Measurements from ENCODE around the gene ADGRG6. TPM values are rescaled to one million over a fixed set of nuclear protein-coding genes. Genes with fewer than 3 reads are reported as not detected.

ADGRG6 gene
- total and polyA plus RNA-seq, 2 of the 8 experiments (the other 6 are each of a cell fraction or from before 2014, with no cell fraction given): 1.1 to 6.2 TPM

- no peaks in the 10 kb centered on the region for H3K27me3 ChIP-seq (replicated peaks in 1 of 4; ENCODE audit: control insufficient read depth in 3 of 4, extremely low read depth in 1 of 4, insufficient read depth in 3 of 4, low read length in 3 of 4)
- no peak overlapping the region for H3K4ac ChIP-seq (replicated peaks; ENCODE audit: insufficient read length, low read depth, low read length)
- WGBS, 2 experiments (ENCODE audit: extremely low coverage in 1 of 2, insufficient coverage in 1 of 2, insufficient read length in 1 of 2, insufficient replicate concordance in 2 of 2, low coverage in 1 of 2, low lambda C conversion rate in 2 of 2, missing lambda C conversion rate in 1 of 2): 85% methylated on average over 6 of the region's 6 CpGs; no CpG with 5 or more reads in 1 of the 2 experiments
- no peak overlapping the region for H3K18ac ChIP-seq (ENCODE audit: extremely low read depth, low read length)
- no peak overlapping the region for H2BK20ac ChIP-seq (ENCODE audit: low read length)
- H3K14ac ChIP-seq (ENCODE audit: insufficient read length): no peak overlapping the region
- H2BK15ac ChIP-seq (ENCODE audit: low read length): no peak overlapping the region
- FAIRE-seq (no peak), DNase-seq (ENCODE audit: low read depth in 1 of 2, low spot score in 2 of 2) (no peak)
- H2AK5ac ChIP-seq (ENCODE audit: low read depth, low read length): no peak overlapping the region
- H3K4me3 ChIP-seq (ENCODE audit: extremely low read depth in 1 of 4, insufficient read depth in 2 of 4, low read depth in 3 of 4, low read length in 4 of 4): no peak overlapping the region
- H2BK5ac ChIP-seq (ENCODE audit: low read depth, low read length): no peak overlapping the region
- H2BK120ac ChIP-seq (replicated peaks; ENCODE audit: low read depth, low read length): no peak overlapping the region
- ChIA-PET POLR2A (ENCODE audit: partially characterized antibody) (no interaction called here), CTCF (ENCODE audit: partially characterized antibody) (no interaction called here)
- H3K79me2 ChIP-seq (ENCODE audit: control insufficient read depth in 1 of 2, insufficient read depth in 2 of 2, low read length in 2 of 2): no peaks in the 10 kb centered on the region
- H3K4me1 ChIP-seq (replicated peaks in 1 of 4; ENCODE audit: control insufficient read depth in 3 of 4, insufficient read depth in 4 of 4, low read length in 3 of 4): no peaks in the 10 kb centered on the region
- H2BK12ac ChIP-seq (ENCODE audit: low read depth, low read length): no peak overlapping the region
- no peak overlapping the region for H3K56ac ChIP-seq (replicated peaks; ENCODE audit: insufficient read length, low read depth, low read length)
- no peak overlapping the region for H4K91ac ChIP-seq (replicated peaks; ENCODE audit: insufficient read length, low read length)
- no peak overlapping the region for H4K5ac ChIP-seq (ENCODE audit: insufficient read length, low read depth, low read length)
- H3K9me3 ChIP-seq (ENCODE audit: insufficient read depth in 2 of 2, low read depth in 1 of 2, low read length in 1 of 2): 0 out of 4 replicates have a peak, but pooled peaks cover 0 to 3% of the 10 kb centered on the region in 2 experiments
- no peaks in the 10 kb centered on the region for H3K79me1 ChIP-seq (ENCODE audit: low read depth, low read length)
- H2AFZ ChIP-seq (ENCODE audit: low read length): no peak overlapping the region
- H3K23ac ChIP-seq (ENCODE audit: insufficient read length): no peak overlapping the region
- no peaks in the 10 kb centered on the region for H4K20me1 ChIP-seq (replicated peaks in 1 of 2; ENCODE audit: control insufficient read depth in 1 of 2, insufficient read depth in 2 of 2, low read length in 2 of 2)
- H4K8ac ChIP-seq (ENCODE audit: extremely low read depth, insufficient read depth, low read length): no peak overlapping the region
- no peak overlapping the region for H3K9ac ChIP-seq (replicated peaks in 1 of 4; ENCODE audit: extremely low read depth in 1 of 4, low read depth in 3 of 4, low read length in 3 of 4)
- no peak overlapping the region for H3K27ac ChIP-seq (ENCODE audit: low read depth, low read length)
- no peak overlapping the region for H3K4me2 ChIP-seq (ENCODE audit: insufficient read depth in 1 of 2, low read depth in 2 of 2, low read length in 2 of 2)
- no peaks in the 10 kb centered on the region for H3K36me3 ChIP-seq (ENCODE audit: control insufficient read depth in 2 of 4, insufficient read depth in 4 of 4, low read length in 3 of 4)
- no peaks in the 10 kb centered on the region for H3K23me2 ChIP-seq (ENCODE audit: low read depth, low read length)
- TF ChIP-seq POU5F1 (IDR thresholded peaks at IDR 0.05; ENCODE audit: low read depth, low read length) (no peak), ASH2L (IDR thresholded peaks at IDR 0.05; ENCODE audit: low read length) (no peak), GABPA (IDR thresholded peaks at IDR 0.05; ENCODE audit: borderline replicate concordance, insufficient read depth, low read length) (no peak), TBP (IDR thresholded peaks at IDR 0.05; ENCODE audit: low read depth, low read length) (no peak), RNF2 (IDR thresholded peaks at IDR 0.05; ENCODE audit: borderline replicate concordance, low read depth, low read length, missing control alignments, poor library complexity, severe bottlenecking) (no peak), TAF1 (IDR thresholded peaks at IDR 0.05; ENCODE audit: low read depth, low read length) (no peak), CBX5 (IDR thresholded peaks at IDR 0.05; ENCODE audit: low read depth, low read length) (no peak), TCF12 (IDR thresholded peaks at IDR 0.05; ENCODE audit: low read depth, low read length) (no peak), SIRT6 (IDR thresholded peaks at IDR 0.05; ENCODE audit: low read length) (no peak), SRF (IDR thresholded peaks at IDR 0.05; ENCODE audit: low read depth, low read length) (no peak), BCL11A (IDR thresholded peaks at IDR 0.05; ENCODE audit: low read depth in 2 of 2, low read length in 2 of 2) (no peak)
- TF ChIP-seq, protein P1, sequence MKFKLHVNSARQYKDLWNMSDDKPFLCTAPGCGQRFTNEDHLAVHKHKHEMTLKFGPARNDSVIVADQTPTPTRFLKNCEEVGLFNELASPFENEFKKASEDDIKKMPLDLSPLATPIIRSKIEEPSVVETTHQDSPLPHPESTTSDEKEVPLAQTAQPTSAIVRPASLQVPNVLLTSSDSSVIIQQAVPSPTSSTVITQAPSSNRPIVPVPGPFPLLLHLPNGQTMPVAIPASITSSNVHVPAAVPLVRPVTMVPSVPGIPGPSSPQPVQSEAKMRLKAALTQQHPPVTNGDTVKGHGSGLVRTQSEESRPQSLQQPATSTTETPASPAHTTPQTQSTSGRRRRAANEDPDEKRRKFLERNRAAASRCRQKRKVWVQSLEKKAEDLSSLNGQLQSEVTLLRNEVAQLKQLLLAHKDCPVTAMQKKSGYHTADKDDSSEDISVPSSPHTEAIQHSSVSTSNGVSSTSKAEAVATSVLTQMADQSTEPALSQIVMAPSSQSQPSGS (IDR thresholded peaks at IDR 0.05; ENCODE audit: low read length): no peak
- TF ChIP-seq, protein P2, sequence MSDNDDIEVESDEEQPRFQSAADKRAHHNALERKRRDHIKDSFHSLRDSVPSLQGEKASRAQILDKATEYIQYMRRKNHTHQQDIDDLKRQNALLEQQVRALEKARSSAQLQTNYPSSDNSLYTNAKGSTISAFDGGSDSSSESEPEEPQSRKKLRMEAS (IDR thresholded peaks at IDR 0.05): no peak
These were observed 47.3 kb upstream of the ADGRG6 start for GRCh38 chr6:142254513-142254912.

All from H1 (cell line).